Mesenteric fat pad (tissue), 1 donor: Measurements from ENCODE around the gene ZDHHC11. TPM values are rescaled to one million over a fixed set of nuclear protein-coding genes. Genes with fewer than 3 reads are reported as not detected.

Source experiments
- DNase-seq: peaks from one replicate; pipeline ENCODE4 v3.0.0-alpha.2; 2020; ENCODE audit warnings: low spot score
- total RNA-seq: library from RNA; stranded (reverse); fragmentation: NEBNext Ultra II Directional; extraction: Animal tissue kit (Norgen Biotek cat#: 25700); gene quantifications from one replicate; pipeline ENCODE4 v1.2.1, GENCODE V29; 2021
- donor health status: DM: yes; HTN: yes; CAD: no.

ZDHHC11 gene
- total RNA-seq, 1 donor from 2014 or later: 11.0 TPM

DNA sequence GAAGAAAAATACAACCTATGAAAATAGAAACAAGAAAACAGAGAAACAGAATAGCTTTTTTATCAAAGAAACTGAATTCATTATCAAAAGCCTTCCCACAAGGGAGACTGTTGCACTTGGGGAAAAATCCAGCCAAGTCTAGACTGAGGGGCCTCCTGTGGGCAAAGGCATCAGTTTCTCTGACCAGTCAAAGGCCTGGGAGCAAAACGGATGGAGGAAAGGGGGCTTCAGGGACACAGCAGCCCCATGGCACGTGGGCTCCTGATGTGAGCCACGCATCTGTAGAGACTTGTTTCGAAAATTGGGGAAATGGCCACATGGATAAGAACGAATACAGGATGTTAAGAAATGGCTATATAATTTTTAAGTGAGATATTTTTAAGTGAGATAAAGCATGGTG is 87.4 kb downstream of the ZDHHC11 start:
- DNase-seq: peak; percentile 87

- peak; percentile 82 for DNase-seq
Measured at GRCh38 chr5:762996-763395, 87.8 kb downstream of the ZDHHC11 start.

DNA sequence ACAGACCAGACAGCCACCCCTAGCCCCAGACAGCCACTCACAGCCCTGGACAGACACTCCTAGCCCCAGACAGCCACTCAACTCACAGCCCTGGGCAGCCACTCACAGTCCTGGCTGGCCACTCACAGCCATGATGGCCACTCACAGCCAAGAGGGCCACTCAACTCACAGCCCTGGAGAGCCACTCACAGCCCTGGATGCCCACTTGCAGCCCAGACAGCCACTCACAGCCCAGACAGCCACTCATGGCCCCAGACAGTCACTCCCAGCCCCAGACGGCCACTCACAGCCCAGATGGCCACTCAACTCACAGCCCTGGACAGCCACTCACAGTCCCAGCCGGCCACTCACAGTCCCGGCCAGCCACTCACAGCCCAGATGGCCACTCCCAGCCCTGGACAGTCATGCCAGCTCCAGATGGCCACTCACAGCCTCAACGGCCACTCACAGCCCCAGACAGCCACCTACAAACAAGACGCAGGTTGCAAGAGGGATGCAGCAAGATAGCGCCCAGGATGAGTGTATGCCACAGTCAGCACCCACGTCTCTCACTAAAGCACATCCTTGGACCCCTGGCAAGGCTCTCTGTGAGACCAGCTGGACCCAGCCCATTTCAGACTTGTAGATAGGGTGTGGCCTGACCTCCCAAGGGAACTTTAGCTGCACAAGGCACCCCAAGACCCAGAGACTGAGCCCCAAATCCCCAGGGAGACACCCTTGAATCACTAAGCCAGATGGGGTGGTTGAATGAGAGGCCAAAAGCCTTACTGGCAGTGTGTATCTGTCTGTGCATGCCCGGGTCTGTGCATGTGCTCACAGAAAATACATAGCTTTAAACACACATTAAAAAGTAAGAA is 88.7 kb downstream of the ZDHHC11 start:
- peak; percentile 94 for DNase-seq

- DNase-seq: peak; percentile 93
Measured at GRCh38 chr5:761059-761771, 89.6 kb downstream of the ZDHHC11 start.

DNA sequence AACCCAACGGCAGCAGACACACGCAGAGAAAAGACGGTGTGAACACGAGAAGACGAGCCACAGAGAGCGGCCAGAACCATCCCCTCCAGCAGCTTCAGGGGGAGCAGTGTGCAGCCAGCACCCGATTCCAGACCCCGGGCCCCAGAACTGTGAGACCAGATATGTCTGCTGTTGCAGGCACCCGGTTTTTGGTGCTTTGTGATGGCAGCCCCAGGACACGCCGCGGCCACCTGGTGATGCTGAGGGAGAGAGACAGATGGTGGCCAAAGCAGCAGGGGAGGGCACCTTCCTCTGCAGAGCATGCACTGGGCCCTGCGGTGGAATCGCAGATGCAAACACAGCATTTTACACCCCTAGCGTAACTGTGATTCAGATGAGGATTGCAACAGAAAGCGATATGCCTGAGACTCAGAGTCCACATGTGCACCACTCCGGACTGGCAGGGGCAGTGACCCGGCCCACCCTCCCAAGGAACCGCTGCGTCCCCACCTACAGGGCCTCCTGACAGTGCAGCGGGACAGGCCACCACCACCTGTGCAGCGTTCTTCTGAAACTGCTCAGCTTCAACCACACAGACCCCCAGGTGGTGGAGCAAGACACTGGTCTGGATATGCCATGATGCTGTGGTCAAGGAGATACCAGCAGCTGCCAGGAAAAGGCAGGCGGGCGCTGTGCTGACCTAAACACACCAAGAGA is 90.3 kb downstream of the ZDHHC11 start:
- DNase-seq: peak; percentile 95

DNA sequence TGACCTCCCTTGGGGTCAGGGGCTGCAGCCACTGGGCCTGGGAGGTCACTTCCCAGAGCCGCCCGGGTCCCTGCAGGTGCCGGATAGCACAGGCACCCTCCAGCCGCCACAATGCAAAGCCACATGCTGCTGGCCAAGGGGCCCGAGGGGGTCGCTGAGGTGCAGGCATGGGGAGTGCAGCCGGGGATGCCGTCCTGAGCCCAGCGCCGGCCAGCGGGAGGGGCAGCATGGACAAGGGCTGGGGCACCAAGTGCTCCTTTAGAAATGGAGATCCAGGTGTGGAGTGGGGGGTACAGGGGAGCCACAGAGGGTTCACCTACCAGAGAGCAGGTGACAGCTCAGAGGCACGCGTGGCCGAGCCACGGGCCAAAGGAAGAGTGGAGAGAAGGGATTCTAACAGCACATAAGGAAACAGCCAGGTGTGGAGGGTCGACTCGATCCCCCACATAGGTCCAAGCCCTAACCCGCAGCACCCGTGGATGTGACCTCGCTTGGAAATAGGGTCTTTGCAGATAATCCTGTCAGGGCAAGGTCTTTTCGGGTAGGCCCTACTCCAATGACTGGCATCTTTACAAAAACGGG is 90.9 kb downstream of the ZDHHC11 start:
- DNase-seq: peak; percentile 95

GRCh38 chr5:759111-759751 is 91.6 kb downstream of the ZDHHC11 start:
- peak; percentile 96 for DNase-seq

- DNase-seq: peak; percentile 94
Measured at GRCh38 chr5:758698-759053, 92.1 kb downstream of the ZDHHC11 start.

- DNase-seq: peak; percentile 94
Measured at GRCh38 chr5:757931-758697, 92.7 kb downstream of the ZDHHC11 start.

DNA sequence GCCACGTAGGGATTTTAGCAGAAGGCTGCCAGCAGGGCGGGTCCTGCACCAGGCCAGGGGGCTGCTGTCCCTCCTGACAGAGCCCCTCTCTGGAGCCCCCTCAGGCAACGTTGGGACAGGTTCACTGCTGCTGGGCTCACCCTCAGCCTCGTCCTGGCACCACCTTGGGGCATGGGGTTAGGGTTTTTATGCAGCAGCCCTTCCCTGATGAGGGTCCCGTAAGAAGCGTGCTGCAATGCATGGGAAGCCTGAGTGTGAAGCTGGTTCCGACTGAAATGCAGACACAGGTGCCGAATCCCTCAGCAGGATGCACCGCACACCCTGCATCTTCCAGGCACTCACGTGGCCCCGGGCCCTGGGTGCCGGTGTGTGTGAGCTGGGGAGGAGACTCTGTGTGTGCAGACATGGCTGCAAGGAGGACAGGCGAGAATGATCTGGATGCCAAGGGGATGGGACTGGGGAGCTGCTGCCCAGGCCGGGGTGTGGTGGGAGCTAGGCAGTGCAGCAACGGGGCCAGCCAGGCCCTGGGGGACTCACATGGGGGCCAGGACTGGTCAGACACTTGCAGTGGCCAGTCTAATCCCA is 93.3 kb downstream of the ZDHHC11 start:
- peak; percentile 92 for DNase-seq

DNA sequence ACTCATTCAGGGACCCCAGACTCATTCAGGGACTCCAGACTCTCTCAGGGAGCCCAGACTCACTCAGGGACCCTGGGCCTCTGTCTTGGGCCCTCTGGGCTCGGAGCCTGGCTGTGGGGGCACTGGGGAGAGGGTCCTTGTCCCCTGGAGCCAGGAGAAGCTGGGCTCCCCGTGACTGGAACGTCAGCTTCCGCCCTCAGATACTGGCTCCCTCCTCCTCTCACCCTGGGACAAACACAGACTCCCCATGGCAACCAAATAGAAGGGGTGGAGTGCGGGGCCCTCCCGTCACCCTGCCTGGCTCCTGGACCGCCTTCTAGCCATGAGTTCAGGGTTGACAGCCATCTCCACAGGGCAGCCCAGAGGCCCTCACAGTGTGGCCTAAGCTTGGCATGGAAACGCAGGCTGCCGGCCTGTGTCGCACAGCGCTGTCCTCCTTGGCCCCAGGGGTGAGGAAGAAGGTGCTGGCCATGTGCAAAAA is 93.9 kb downstream of the ZDHHC11 start:
- peak; percentile 94 for DNase-seq

DNA sequence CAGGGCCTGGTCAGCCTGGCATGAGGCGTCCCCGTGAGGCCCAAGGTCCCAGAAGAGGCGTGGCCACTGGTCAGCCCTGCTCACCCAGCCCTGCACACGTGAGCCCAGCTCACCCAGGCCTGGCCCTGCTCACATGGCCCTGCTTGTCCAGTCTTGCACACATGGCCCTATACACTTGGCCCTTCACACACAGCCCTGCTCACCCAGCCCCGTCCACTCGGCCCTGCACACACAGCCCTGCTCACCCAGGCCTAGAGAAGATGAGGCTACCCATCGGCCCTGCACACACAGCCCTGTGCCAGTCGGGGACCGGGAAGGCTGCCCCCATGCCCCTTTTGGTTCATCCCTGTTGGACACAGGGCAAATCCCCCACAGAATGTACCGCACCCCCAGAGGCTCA is 94.6 kb downstream of the ZDHHC11 start:
- peak; percentile 93 for DNase-seq

- peak; percentile 90 for DNase-seq
Measured at GRCh38 chr5:754143-754632, 96.6 kb downstream of the ZDHHC11 start.

DNA sequence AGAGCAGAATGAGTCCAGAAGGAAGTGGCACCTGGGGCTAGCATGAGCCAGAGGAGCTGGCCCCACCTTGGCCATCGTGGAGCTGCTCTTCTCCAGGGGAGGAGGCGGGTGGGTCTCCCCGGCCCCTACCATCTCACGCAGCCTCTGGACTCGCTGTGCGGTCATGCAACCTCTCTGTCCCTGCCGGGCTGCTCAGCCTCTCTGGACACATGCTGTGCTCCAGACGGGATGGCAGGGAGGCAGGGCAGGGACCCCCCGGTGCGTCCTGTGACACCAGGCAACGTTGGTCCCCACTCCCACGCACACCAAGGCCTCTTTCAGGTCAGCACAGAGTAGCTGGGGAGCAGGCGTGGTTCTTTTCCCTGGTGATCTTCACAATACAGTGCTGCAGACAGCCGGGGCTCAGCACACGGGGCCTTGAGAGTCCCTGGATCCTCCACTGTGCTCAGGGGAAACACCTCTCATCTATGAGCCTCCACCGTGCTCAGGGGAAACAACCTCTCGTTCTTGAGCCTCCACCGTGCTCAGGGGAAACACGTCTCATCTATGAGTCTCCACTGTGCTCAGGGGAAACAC is 97.1 kb downstream of the ZDHHC11 start:
- DNase-seq: peak; percentile 92

DNA sequence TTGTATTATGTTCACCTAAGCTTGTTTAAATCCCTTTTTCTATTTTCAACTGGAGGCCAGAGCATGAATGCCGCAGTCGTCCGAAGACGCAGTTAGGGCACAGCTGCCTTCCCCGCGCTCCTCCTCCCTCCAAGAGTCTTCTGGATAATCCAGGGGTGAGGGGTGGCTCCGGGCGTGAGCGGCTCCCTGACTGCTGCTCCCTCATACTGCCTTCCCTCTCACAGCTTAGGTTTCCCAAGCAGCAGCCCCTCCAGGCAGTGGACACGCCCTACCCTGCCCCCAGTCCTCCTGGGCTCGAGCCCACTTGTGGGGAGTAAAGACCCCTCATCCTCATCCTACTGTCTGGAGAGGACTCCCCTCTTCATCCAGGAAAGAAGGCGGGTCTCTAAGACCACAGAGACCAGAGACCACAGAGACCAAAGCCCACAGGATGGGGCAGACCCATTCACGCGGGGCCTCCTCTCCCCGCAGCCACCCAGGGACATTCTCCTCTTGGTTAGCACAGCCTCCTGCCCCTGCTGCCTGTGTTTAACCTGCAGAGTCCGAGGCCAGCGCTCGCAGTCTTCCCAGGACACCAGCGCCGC is 98.2 kb downstream of the ZDHHC11 start:
- peak; percentile 55 for DNase-seq

- peak; percentile 47 for DNase-seq
Measured at GRCh38 chr5:751992-752391, 98.8 kb downstream of the ZDHHC11 start.

DNA sequence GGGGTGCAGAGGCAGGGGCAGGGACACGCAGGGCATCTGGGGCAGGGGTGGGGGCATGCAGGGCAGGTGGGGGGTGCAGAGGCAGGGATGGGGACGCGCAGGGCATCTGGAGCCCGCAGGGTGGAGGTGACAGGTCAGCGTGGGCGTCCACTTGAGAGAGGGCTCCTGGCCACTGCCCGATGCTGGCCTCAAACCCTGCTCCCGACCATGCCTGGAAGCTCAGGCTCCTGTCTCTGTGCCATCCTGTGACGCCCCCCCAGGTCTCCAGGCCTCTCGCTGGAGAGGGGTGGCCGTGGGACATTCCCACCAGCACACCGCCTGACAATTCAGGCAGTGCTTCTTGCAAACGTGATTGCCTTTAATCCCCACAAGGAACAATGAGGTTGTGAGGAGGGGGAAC is 99.3 kb downstream of the ZDHHC11 start:
- DNase-seq: peak; percentile 82

- DNase-seq: peak; percentile 90
Measured at GRCh38 chr5:750226-750625, 100.6 kb downstream of the ZDHHC11 start.
